ENCODE measurements around the gene FZD4.

DNA sequence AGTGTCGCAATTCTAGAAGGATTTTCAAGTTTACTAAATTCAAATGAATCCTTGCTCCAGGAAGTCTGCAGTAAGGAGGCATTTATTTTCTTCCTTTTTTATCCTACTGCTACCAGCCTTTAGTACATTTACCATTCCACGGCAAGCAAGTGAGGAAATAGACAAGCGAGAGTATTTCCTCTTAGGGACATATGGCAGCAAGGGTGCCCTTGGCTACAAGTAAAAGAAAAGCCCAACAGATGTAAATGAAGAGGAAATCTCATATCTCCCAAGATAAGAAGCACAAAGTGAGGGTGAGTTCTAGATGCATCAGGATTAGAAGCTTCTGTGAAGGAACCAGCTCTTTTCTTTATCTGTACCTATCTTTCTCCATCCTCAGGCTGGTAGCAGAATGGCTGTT is 37.8 kb upstream of the FZD4 start:
- TF ChIP-seq RELA (IDR thresholded peaks at IDR 0.05; ENCODE audit: borderline replicate concordance, partially characterized antibody) (no peak), FOS (IDR thresholded peaks at IDR 0.05; ENCODE audit: borderline replicate concordance, extremely low read depth, insufficient read length) (no peak), ETV6 (conservative IDR thresholded peaks at IDR 0.05 in 1 of 2, IDR thresholded peaks at IDR 0.05 in 1 of 2; ENCODE audit: borderline replicate concordance in 1 of 2, low read depth in 1 of 2) (no peak), POLR2A (IDR thresholded peaks at IDR 0.05; ENCODE audit: low read depth, low read length) (no peak), TBL1XR1 (IDR thresholded peaks at IDR 0.05; ENCODE audit: low read depth, low read length) (no peak), MXI1 (IDR thresholded peaks at IDR 0.05; ENCODE audit: low read depth, low read length) (no peak), MEF2A (IDR thresholded peaks at IDR 0.05; ENCODE audit: insufficient read depth, low read depth, low read length) (no peak)
- TF ChIP-seq, protein P1, sequence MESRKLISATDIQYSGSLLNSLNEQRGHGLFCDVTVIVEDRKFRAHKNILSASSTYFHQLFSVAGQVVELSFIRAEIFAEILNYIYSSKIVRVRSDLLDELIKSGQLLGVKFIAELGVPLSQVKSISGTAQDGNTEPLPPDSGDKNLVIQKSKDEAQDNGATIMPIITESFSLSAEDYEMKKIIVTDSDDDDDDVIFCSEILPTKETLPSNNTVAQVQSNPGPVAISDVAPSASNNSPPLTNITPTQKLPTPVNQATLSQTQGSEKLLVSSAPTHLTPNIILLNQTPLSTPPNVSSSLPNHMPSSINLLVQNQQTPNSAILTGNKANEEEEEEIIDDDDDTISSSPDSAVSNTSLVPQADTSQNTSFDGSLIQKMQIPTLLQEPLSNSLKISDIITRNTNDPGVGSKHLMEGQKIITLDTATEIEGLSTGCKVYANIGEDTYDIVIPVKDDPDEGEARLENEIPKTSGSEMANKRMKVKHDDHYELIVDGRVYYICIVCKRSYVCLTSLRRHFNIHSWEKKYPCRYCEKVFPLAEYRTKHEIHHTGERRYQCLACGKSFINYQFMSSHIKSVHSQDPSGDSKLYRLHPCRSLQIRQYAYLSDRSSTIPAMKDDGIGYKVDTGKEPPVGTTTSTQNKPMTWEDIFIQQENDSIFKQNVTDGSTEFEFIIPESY (IDR thresholded peaks at IDR 0.05): no peak
- TF ChIP-seq, protein P2, sequence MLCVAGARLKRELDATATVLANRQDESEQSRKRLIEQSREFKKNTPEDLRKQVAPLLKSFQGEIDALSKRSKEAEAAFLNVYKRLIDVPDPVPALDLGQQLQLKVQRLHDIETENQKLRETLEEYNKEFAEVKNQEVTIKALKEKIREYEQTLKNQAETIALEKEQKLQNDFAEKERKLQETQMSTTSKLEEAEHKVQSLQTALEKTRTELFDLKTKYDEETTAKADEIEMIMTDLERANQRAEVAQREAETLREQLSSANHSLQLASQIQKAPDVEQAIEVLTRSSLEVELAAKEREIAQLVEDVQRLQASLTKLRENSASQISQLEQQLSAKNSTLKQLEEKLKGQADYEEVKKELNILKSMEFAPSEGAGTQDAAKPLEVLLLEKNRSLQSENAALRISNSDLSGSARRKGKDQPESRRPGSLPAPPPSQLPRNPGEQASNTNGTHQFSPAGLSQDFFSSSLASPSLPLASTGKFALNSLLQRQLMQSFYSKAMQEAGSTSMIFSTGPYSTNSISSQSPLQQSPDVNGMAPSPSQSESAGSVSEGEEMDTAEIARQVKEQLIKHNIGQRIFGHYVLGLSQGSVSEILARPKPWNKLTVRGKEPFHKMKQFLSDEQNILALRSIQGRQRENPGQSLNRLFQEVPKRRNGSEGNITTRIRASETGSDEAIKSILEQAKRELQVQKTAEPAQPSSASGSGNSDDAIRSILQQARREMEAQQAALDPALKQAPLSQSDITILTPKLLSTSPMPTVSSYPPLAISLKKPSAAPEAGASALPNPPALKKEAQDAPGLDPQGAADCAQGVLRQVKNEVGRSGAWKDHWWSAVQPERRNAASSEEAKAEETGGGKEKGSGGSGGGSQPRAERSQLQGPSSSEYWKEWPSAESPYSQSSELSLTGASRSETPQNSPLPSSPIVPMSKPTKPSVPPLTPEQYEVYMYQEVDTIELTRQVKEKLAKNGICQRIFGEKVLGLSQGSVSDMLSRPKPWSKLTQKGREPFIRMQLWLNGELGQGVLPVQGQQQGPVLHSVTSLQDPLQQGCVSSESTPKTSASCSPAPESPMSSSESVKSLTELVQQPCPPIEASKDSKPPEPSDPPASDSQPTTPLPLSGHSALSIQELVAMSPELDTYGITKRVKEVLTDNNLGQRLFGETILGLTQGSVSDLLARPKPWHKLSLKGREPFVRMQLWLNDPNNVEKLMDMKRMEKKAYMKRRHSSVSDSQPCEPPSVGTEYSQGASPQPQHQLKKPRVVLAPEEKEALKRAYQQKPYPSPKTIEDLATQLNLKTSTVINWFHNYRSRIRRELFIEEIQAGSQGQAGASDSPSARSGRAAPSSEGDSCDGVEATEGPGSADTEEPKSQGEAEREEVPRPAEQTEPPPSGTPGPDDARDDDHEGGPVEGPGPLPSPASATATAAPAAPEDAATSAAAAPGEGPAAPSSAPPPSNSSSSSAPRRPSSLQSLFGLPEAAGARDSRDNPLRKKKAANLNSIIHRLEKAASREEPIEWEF (IDR thresholded peaks at IDR 0.05; ENCODE audit: insufficient replicate concordance, low read depth, low read length): no peak
- TF ChIP-seq, protein P3, sequence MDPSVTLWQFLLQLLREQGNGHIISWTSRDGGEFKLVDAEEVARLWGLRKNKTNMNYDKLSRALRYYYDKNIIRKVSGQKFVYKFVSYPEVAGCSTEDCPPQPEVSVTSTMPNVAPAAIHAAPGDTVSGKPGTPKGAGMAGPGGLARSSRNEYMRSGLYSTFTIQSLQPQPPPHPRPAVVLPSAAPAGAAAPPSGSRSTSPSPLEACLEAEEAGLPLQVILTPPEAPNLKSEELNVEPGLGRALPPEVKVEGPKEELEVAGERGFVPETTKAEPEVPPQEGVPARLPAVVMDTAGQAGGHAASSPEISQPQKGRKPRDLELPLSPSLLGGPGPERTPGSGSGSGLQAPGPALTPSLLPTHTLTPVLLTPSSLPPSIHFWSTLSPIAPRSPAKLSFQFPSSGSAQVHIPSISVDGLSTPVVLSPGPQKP (IDR thresholded peaks at IDR 0.05; ENCODE audit: low read depth, low read length): no peak
- TF ChIP-seq, protein P4, sequence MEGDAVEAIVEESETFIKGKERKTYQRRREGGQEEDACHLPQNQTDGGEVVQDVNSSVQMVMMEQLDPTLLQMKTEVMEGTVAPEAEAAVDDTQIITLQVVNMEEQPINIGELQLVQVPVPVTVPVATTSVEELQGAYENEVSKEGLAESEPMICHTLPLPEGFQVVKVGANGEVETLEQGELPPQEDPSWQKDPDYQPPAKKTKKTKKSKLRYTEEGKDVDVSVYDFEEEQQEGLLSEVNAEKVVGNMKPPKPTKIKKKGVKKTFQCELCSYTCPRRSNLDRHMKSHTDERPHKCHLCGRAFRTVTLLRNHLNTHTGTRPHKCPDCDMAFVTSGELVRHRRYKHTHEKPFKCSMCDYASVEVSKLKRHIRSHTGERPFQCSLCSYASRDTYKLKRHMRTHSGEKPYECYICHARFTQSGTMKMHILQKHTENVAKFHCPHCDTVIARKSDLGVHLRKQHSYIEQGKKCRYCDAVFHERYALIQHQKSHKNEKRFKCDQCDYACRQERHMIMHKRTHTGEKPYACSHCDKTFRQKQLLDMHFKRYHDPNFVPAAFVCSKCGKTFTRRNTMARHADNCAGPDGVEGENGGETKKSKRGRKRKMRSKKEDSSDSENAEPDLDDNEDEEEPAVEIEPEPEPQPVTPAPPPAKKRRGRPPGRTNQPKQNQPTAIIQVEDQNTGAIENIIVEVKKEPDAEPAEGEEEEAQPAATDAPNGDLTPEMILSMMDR (IDR thresholded peaks at IDR 0.05 in 2 of 3, conservative IDR thresholded peaks at IDR 0.05 in 1 of 3; ENCODE audit: control insufficient read depth in 2 of 3, extremely low read depth in 1 of 3, insufficient read depth in 1 of 3, low read depth in 3 of 3, low read length in 3 of 3): no peak
- TF ChIP-seq, protein P5, sequence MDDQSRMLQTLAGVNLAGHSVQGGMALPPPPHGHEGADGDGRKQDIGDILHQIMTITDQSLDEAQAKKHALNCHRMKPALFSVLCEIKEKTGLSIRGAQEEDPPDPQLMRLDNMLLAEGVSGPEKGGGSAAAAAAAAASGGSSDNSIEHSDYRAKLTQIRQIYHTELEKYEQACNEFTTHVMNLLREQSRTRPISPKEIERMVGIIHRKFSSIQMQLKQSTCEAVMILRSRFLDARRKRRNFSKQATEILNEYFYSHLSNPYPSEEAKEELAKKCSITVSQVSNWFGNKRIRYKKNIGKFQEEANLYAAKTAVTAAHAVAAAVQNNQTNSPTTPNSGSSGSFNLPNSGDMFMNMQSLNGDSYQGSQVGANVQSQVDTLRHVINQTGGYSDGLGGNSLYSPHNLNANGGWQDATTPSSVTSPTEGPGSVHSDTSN (IDR thresholded peaks at IDR 0.05; ENCODE audit: insufficient replicate concordance, low read depth, low read length): no peak

All from GM12878 (cell line).